ENCODE measurements around the gene HLA-DMA.

- no peak for TF ChIP-seq GATA3 (IDR thresholded peaks at IDR 0.05; ENCODE audit: low read depth, low read length)
- TF ChIP-seq GATA2 (IDR thresholded peaks at IDR 0.05; ENCODE audit: low read depth, low read length): no peak
These were observed 16.4 kb downstream of the HLA-DMA start for GRCh38 chr6:32936239-32937152.
